CD4-positive, alpha-beta T cell treated with Interleukin-6 at 100 ng/mL for 8 hours (primary cell): ENCODE results near the gene FGGY.

Source experiments
- DNase-seq: peaks from one replicate; pipeline ENCODE4 v3.0.0-alpha.2; 2020; ENCODE audit warnings: mixed read lengths, low spot score

The FGGY gene

GRCh38 chr1:59737638-59738037, 440.7 kb downstream of the FGGY start:
- DNase-seq = no peak

DNA sequence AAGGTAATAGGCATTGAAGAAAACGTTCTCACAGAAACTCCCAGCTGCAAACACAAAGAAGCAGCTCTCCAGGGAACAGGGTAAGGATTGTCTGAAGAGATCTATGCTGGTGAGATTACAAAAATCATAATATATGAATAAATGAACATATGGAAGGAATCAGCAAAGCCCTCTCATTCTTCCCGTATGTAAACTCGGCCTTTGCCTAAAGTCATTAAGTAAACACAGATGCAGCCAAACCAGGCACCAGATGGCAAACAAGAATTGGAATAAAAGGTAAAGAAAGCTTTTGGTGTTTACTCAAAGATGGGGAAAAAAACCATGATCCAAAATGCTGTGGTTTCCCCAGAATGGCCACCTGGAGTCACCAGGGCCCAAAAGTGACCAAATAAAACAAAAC, 441.3 kb downstream of the FGGY start:
- DNase-seq = no peak

- DNase-seq = no peak
Measured at GRCh38 chr1:59738591-59739015, 441.7 kb downstream of the FGGY start.

DNA sequence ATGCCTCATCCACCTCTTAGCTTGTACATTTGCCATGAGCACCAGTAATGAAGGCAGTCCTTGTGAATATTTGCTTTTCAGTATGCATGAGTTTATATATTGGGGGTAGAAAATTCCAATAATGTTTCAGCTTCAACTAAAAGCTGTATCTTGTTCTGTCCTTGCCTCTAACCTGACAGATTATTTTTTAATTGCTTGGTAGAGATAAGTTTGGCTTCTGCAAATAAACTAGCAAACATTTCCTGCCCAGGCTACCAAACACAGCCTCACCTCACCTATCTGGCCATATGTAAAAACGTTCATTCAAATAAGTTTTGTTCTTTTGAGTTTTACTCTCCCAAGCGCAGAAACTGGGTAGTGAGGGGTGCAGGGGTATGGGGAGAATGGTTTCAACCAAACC, 442.2 kb downstream of the FGGY start:
- no peak for DNase-seq

DNA sequence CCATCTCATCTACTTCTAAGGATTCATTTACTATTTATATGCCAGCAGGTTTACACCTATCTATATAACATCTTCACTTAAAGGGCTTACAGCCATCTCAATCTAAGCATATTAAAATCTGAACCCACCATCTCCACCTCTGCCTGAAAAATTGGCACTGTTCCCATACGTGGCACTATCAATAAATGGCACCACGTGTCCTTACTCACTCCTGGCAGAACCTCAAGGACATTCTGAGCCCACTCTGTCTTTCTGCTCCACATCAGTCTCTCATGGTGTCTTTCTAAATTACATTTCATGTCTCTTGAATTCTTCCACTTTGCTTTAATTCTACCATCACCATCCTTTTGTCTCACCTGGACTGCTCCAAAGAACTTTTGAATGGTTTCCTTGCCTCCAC, 445.6 kb downstream of the FGGY start:
- no peak for DNase-seq

DNA sequence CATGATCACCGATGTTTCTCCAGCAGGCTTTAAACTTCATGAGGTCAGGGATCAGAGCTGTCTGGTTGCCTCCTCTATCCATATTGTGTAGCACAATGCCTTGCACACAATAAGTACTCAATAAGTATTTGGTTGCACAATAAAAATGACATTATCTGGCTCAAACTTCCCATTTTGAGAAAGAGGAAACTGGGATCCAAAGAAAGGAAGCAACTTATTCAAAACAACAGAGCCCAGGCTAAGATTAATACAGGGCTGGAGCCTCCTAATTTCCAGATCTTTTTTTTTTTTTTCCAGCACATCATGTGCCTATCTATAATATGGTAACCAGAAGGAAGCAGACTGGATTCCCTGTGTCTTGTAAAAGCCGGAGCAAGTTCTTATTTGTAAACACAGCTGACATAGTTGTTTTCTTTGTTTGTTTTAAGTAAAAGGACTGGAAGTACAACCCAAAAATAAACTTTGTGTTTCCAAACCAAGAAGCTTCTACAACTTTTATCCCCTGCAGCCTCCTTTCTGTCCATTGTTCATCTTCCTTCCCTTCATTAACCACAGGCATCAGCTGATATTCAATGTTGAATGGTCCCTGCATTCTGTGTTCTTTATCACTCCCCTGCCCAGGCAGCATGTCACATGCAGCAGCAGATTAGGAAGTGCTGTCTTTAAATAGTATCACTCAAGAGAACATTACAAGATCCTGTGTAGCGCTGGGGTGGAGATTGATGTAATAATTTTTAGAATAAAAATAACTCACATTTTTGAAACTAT, 446.6 kb downstream of the FGGY start:
- DNase-seq = no peak

- no peak for DNase-seq
Measured at GRCh38 chr1:59747420-59748024, 450.6 kb downstream of the FGGY start.

DNA sequence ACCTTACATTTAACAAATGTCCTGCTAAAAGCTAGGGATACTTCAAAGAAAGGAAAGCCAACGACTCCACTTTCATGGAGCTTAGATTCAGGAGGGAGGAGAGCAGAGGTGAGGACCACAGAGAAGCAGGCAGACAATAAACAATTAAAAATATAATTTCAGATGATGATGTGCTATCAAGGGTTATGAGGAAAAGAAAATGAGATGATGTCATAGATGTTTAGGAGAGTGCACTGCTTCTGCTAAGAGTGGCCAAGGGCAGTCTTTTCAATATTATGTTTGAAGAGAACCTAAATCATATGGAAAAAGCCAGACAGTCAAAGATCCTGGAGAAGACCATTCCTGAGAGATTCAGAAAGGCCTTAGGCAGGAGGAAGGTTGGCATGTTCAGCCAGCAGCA, 451.2 kb downstream of the FGGY start:
- DNase-seq = no peak

GRCh38 chr1:59750328-59751003, 453.6 kb downstream of the FGGY start:
- DNase-seq = no peak

- DNase-seq = no peak
Measured at GRCh38 chr1:59751004-59751395, 454.1 kb downstream of the FGGY start.

- no peak for DNase-seq
Measured at GRCh38 chr1:59751801-59752200, 454.9 kb downstream of the FGGY start.

GRCh38 chr1:59752556-59753414, 455.9 kb downstream of the FGGY start:
- DNase-seq = no peak

DNA sequence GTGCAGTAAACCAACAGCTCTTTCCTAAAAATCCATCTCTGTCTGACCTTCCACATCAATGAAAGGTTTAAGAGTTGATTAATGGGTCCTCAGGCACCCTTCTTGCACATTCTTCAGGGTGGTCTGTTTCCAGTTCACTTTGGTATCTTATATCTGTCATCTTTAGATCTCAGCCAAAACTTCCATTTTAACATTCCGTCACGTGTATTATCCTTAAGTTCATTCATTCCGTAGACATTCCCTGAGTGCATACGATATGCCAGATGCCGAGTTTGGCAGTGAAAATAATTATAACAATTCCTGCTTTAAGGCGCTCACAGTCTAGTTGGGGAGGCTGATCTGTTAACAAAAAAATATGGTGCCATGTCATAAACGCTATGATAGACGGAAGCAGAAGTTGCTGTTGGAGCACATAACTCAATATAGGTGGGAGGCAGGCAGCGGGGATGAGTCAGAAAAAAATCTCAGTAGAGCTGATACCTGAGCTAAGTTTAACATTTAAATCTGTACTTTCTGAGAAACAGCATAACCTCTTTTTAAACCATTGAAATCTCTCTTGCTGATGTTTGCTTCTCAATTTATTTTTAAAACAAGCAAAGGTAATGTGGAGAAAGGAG, 458.3 kb downstream of the FGGY start:
- DNase-seq = no peak

DNA sequence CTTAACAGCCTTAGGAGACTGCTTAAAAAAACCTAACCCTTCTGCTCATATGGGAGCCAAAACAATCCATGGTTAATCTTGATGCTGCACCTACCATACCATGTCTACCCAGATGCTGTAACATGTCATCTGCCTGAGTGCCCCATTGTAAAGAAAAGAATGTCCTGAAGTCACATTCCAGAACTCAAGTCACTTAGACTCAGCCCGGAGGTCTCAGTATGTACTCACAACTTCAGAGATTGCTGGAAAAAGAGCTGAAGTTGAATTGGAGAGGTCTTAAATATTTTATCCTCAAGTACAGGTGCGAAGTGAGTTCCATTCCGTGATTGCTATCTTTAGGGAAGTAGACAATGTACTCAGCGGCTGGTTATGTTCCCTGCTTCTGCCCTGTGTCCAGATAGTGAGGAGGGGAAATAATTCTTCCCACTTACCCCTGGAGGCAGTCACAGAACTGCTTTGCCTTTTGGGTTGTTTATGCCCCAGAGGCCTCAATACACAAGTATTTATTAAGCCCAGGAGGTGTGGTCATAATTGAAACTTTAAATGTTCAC, 460.4 kb downstream of the FGGY start:
- no peak for DNase-seq

- peak; percentile 66 for DNase-seq
Measured at GRCh38 chr1:59759156-59759925, 462.4 kb downstream of the FGGY start.

DNA sequence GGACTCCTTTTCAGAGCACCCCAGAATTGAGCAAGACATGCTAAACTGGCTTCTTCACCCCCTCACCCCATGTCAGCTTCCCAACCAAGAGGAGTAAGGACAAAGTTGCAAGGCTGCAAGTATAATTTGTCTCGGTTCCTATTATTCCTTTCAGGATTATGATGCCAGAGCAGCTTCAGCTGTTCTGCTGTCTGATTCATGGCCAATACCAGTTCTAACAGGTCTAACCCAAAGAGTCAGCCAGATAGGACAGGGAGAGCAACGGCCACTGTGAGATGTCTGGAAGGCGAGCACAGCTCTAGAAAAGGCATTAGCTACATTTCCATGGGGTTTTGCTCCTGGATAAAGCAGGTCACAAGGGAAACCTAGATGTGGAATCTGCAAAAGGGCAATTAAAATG, 464.5 kb downstream of the FGGY start:
- DNase-seq = no peak

GRCh38 chr1:59763418-59763817, 466.5 kb downstream of the FGGY start:
- no peak for DNase-seq

DNA sequence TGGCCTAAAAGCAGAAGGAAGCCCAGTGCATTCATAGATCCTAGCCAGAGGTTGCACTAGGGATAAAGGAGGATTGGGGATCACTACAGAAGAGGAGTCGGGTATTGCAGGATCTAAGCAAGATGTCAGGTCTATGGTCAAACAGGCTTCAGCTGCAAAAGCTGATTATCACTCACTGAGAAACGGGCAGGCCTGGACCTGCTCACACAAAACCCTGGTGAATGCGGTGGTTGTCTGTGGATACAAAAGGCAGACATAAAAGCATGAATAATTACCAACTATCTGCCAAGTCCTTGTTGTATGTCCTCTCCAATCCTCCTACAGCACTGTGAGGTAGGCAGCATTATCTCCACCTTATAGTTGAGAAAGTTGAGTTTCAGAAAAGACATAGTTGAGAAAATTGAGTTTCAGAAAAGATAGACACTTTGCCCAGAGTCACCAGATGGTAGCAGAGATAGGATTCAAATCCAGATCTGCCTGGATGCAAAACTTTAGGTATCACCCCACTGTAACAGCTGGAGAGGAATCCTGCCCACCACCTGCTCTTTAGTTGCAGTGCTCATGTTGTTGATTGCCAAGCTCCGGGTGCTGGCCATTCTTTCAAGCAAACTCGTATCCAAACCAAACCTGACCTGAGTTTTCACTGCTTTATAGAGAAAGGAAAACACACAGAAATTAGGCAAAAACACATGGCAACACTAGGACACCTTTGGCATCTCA, 468.3 kb downstream of the FGGY start:
- no peak for DNase-seq

- no peak for DNase-seq
Measured at GRCh38 chr1:59766227-59766855, 469.4 kb downstream of the FGGY start.

- no peak for DNase-seq
Measured at GRCh38 chr1:59767119-59767518, 470.2 kb downstream of the FGGY start.
